NCI-H69 (cell line): ENCODE results near the gene FPGS.
"Not testable (repeated sequence)": the region's sequence is repeated elsewhere in the genome, so short reads cannot be mapped to it uniquely, and the experiment has no call there.

Experiments used
- DNase-seq: peaks from one replicate; lab custom pipeline; 2025; lab: John Stamatoyannopoulos, UW

Gene FPGS, protein sequence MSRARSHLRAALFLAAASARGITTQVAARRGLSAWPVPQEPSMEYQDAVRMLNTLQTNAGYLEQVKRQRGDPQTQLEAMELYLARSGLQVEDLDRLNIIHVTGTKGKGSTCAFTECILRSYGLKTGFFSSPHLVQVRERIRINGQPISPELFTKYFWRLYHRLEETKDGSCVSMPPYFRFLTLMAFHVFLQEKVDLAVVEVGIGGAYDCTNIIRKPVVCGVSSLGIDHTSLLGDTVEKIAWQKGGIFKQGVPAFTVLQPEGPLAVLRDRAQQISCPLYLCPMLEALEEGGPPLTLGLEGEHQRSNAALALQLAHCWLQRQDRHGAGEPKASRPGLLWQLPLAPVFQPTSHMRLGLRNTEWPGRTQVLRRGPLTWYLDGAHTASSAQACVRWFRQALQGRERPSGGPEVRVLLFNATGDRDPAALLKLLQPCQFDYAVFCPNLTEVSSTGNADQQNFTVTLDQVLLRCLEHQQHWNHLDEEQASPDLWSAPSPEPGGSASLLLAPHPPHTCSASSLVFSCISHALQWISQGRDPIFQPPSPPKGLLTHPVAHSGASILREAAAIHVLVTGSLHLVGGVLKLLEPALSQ

DNA sequence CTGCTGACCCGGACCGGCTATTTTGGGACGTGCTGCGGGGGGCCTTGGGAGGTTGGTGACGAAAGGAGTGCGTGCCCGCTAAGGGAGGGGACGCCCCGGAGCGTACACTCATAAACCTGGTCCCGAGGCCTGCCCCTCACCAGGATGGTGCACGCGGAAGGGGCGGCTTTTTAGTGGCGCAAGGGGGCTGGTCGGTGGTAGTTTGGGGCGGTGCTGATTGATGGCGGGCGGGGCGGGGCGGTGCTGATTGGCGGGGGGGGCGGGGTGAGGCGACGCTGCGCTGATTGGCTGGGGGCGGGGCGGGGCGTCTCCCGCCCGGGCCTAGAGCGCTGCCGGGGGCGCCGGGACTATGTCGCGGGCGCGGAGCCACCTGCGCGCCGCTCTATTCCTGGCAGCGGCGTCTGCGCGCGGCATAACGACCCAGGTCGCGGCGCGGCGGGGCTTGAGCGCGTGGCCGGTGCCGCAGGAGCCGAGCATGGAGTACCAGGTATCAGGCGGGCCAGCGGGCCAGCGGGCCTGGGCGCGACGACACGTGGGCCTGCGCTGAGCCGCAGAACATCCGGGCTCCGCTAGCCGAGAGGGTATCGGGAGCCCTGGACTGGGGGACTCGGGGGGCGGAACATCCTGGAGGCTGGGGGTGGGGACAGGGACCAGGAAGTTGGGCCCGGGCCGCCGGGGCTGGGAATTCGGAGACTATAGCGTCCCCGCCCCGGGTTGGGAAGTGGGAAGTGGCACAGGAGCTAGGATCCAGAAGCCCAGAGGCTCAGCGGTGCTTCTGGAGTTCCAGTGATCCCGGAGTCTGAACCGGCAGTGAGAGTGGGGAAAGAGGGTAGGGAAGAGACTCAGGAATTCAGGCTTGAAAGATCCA lies at the start of gene FPGS:
Gene FPGS, plus strand, starts transcription at position 307 of the 868 bp plus-strand sequence. Its CDS starts 43 bp downstream, at position 350.
- peak; percentile 95 for DNase-seq

DNA sequence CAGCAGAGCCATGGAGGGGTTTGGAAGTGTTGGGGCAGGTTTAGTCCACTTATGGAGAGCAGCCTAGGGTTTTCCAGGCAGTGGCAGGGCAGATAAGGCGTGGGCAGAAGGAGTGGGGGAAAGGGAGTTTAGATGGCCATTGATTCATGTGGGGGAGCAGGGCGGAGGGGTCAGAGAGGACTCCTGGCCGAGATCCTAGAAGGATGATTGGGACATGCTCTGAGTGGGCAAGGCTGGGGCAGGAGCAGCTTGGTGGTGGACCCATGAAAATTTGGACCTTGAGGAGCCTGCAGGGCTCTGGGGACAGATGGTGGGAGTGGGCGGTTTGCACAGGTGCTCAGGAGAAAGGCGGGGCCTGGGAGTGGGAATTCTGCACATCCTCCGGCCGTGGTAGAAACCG lies 49.5 kb upstream of the FPGS start:
- DNase-seq, result peak; percentile 38

DNA sequence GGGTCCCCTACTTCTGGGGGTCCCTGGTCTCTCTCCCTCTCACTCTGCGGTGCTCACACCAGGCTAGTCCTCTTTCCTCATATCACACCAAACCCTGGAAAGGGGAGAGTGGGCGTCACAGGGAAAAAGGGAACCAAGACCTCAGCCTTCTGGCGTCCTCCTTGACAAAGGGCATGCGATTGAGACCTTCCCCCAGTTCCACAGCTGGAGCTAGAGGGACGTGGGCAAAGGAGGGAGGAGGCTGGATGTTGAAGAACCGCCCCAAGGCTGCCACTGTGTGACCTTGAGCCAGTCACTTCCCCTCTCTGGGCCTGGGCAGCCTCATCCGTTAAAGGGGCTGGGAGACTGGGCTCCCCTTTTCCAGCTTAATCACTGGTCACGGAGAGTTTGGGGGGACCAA lies 49.1 kb upstream of the FPGS start:
- no peak for DNase-seq

DNA sequence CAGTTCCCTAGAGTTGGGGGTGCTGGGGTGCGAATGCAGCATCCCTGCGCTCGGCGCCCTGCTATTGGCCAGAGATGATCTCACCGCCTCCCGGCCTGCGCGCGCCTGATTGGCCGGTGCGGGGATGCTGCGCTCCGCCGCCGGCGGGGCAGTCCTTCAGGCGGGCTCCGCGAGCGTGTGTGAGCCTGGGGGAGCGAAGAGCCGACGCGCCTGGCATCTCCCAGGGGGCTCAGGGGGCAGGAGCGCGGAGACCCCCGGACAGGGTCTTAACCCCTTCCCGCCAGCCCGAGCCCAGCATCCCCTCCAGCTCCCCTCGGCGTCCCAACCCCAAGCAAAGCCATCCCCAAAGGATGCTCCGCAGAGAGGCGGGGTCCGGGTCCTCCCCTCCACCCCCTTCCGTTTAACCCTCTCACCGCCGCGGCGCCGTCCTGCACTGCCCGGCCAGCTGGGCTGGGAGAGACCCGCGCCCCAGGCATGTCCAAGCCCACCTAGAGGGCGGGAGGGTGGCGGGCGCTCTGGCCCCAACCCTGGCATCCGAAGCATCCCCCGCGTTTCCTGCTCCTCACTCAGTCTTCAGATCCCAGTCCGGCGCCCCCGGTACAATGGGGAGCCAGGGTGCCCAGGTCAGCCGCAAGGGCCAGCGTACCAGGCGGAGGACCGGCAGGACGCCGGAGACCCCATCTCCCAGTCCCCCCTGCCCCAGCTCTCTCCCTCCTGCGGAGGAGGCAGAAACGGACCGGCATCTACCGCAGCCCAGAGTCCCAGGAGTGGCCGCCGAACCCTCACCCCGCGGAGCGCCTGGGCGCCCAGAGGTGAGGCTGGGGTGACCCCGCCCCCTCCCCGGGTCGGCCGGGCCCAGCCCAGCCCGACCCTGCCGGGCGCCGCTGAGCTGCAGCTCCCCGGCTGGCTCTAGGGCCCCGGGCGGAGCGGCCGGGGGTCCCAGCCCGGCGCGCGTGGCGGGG lies 48.3 kb upstream of the FPGS start:
- peak; percentile 75 for DNase-seq

GRCh38 chr9:127755061-127756060 lies 47.3 kb upstream of the FPGS start:
- DNase-seq, result peak; percentile 88

DNA sequence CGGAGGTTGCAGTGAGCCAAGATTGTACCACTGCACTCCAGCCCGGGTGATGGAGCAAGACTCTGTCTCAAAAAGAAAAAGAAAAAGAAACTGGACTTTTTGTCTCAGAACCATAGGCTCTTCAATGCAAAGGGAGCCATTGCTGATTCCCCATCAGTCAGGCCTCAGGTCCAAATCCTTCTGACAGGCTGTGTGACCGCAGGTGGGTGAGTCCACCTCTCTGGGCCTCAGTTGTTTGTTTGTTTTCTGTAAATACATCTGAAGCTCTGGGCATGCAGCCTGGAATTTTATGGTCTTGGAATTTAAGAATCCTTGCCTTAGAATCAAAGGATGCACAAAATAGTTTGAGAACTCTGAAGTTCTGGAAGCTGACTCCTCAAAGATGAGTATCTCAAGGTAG lies 46.4 kb upstream of the FPGS start:
- DNase-seq, result no peak

- not testable (repeated sequence) for DNase-seq
Observed at GRCh38 chr9:127756776-127757175, 45.9 kb upstream of the FPGS start.

DNA sequence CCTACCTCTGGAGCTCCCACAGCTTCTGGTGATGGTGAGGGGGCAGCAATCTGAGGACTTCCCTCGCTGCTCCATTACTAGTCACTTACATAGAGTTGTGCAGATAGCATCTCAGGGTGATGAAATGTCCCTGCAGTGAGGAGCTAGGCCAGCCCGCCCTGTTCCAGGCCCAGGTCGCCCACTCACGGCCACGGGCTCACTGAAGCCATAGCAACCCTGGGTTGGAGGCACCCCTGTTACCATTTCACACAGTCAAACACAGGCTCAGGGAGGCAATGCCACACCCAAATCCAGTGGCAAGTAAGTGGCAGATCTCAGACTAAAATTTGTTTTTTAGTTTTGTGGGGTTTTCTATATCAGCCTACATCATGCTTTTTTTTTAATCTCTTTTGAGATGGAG lies 43.8 kb upstream of the FPGS start:
- DNase-seq, result no peak

GRCh38 chr9:127761061-127761460 lies 41.6 kb upstream of the FPGS start:
- no peak for DNase-seq

DNA sequence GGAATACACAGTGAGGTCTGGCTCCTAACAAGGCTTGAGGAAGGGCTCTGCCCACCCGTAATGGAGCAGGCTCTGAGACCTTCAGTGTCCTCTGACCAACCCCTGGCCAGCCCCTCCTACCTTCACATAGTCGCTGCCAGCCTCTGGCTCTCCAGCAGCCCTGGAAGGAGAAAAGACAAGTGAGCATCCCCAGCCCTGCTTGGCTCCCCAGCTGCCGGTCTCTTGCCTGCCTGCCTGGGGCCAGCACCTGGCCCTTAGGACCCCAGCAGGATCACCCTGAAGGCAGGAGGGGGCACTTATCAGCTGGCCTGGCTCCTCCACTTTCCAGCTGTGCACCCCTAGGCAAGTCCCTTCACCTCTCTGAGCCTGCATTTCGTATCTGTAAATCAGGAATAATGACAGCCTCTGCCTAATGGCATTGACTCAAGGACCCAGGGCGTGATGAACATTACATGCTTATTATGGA lies 41.2 kb upstream of the FPGS start:
- DNase-seq, result peak; percentile 41

DNA sequence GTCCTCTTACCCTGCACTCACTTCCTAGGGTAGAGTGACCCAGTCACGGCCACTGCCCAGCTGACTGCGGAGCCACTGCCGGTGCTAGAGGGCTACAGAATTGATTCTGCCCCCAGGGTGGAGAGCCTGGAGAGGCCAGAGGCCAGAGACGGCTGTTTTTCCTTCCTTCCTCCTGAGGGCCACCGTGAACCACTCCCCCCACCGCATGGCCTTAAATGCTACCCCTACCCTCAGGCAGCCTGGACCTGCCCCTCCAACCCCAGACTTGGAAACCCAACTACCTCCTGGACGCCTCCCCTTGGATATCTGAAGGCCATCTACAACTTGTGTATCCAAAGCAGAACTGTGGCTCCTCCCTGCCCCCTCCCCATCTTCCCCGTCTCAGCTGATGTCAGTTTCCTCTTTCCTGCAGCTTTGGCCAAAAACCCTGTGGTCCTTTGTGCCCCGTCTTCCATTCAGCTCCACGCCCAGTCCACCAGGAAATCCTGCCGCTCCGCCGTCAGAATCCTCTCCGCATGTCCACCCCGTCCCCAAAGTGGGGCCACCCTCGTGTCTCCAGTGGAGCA lies 40.5 kb upstream of the FPGS start:
- no peak for DNase-seq

DNA sequence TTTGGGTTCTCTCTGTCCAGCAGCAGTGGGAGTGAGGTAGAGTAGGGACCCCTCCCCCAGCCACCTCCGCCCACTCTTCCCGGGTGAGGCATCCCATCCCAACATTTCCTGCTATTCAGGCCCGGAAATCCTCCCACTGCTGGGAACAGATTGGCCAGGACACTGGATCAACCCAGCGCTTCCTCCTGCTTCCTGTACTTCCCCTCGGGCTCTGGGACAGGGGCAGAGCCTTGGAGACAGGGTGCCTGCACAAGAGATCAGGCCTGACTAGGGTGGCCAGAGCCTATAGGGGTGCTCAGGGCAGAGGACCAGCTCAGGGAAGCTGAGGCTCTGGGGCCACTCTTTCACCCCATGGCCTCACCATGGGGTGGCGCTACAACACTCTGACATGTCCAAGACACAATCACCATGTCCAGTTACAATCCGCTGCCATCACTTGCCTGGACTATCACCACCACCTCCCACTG lies 38.7 kb upstream of the FPGS start:
- DNase-seq, result peak; percentile 66

DNA sequence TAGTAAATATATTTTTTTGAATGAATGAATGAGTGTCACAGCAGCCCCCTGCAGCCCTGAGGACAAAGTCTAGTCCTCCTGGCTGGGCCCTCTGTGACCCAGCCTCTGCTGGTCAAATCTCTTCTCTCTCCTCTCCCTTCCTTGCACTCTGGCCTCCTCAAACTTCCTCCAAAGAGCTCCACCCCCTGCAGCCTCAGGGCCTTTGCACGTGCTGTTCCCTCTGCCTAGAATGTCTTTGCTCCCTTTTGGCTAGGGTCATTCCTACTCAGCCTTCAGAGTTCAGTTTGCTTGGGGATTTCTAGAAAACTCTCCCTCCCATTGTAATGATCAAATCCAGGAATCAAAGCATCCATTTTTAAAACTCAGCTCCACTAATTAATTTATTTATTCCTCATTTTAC lies 37.3 kb upstream of the FPGS start:
- DNase-seq, result no peak

DNA sequence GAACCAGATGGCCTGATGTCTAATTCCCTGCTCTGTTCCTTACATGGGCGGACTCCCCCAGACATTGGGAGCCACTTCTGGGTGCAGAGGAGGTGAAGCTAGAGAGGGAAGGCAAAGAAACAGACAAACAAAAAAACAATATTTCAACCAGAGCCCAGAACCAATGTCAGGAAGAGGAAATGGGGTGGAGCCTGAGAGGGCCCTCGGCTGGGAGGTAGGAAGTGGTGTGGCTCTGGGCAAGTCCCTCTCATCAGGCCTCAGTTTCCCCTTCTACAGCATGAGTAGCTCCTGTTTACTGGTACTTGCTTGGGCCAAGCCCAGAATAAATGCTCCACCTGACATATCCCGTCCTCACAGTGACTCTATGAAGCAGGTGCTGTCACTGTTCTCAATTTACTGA lies 35.3 kb upstream of the FPGS start:
- DNase-seq, result peak; percentile 39

- no peak for DNase-seq
Observed at GRCh38 chr9:127767909-127768331, 34.8 kb upstream of the FPGS start.

DNA sequence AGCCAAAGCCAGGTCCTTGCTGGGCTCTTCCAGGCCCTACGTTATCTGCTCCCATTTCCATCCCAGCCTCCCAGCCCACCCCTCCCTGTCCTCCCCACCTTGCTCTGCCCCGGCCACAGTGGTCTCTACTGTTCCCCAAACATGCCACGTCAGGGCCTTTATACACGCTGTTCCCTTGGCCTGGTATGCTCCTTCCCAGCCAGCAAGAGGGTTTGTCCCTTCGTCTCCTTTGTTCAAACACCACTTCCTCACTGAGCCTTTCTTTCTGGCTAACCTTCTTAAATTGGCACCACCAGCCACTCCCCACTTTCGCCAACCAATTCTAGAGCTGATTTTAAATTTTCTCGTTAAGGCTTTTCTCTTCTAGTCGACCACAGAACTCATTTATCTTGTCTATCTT lies 34.0 kb upstream of the FPGS start:
- DNase-seq, result no peak

- DNase-seq, result no peak
Observed at GRCh38 chr9:127769101-127769500, 33.6 kb upstream of the FPGS start.

DNA sequence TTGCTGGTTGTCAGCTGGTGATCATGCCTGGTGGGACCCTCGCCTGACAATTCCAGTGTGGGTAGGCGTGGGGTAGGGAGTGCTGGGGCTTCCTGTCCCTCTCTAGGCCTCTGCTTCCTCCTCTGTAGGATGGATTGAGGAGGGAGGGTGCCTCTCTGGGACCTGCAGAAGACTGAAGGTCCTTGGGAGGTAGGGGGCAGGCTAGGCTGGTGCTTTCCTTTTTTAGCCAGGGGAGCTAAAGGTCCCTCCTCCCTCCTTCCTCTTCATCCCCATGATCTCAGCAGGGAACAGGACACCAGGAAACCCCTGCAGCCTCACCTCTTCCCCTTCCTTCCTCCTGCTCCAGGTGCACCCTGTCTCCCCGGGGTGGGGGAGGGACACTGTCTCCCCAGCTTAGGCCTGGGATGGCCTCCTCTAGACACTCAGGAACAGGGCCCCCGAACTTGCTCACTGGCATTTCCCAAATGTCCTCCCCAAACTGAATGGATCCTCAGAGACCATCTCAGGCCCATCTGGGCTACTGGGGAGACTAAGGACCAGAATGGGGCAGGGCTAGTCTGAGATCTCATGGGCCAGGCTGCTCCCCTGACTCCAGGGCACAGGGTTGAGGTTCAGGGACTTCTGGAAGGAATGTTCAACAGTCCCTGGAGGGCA lies 32.6 kb upstream of the FPGS start:
- peak; percentile 35 for DNase-seq

DNA sequence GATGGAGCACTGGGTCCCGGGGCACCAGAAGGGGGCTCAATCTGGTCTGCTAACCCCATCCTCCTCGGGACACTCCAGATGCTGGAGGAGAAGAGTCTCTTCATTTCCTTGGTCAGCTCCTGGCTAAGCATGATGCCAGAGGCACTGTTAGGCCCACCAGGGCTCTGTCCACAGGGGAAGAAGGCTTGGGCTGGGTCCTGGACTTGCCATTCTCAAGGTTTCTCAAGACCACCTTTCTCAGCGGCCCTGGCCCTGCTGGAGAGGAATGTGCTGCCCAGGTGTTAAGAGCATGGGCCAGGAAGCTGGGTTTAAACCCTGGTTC lies 32.1 kb upstream of the FPGS start:
- no peak for DNase-seq
